Vagina (tissue), 2 donors: ENCODE results near the gene LRRC31.

ENCODE experiments used
- CTCF ChIP-seq, 3 experiments: fragments of 450-650 bp in 2 of 3; fragments of 200-600 bp in 1 of 3; sonication (generic) in 1 of 3; IDR thresholded peaks; one replicate each; pipeline ENCODE4 v1.5.1; 2017 to 2019; ENCODE audit warnings: antibody characterized with exemption in 3 of 3, mild to moderate bottlenecking in 2 of 3, moderate library complexity in 2 of 3
- POLR2AphosphoS5 ChIP-seq, 2 donors: sonication (generic); formaldehyde crosslinking; IDR thresholded peaks; one replicate each; pipeline ENCODE4 v1.9.0; 2017; ENCODE audit warnings: antibody characterized with exemption in 2 of 2, mild to moderate bottlenecking in 2 of 2, low read depth in 1 of 2; ENCODE audit not compliant: insufficient read depth in 1 of 2

GRCh38 chr3:169836078-169836941 is 33.4 kb downstream of the LRRC31 start:
- TF ChIP-seq CTCF (IDR thresholded peaks at IDR 0.05) (no peak), POLR2AphosphoS5 (IDR thresholded peaks at IDR 0.05; ENCODE audit: insufficient read depth in 1 of 2, low read depth in 1 of 2) (no peak)
